ENCODE data around the gene GINS2.

The GINS2 gene

DNA sequence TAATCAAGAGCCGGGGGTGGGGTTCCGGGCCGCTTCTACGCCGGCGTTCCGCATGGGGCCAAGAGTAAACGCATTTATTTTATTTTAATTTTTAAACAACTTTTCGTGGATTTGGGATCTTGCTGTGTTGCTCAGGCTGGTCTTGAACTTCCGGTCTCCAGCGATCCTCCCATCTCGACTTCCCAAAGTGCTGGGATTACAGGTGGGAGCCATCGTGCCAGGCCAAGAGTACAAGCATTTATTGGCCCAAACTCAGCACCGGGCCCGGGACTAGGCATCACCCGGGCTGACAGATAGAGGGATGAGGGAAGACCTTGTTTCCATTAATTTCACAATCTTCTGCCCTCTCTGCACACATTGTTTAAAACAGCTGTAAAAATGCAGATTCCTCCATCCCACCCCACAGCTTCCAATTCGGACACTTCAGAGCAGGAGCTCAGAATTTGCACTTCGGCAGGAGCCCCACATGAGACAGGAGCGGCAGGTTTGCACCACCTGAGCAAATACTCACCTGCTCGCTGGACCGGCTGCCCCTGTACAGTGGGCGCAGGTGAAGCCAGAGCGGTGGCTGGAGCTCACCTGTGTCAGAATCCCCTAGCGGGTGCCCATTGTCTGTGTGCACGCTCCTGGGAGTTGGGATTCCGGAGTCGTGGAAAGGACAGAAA, 663 bp upstream of the GINS2 start:
- peaks cover 11% of the 10 kb centered on the region for H3K4me1 ChIP-seq
- H2AFZ ChIP-seq = peak overlapping the region; percentile 88
- H3K27me3 ChIP-seq (ENCODE audit: control insufficient read depth, insufficient read depth, low read length) = no peaks in the 10 kb centered on the region
- H3K36me3 ChIP-seq (ENCODE audit: control insufficient read depth, insufficient read depth, low read length) = no peaks in the 10 kb centered on the region
- peak overlapping the region; percentile 38 for H3K4me3 ChIP-seq (ENCODE audit: low read depth, low read length)
- no peak overlapping the region for H3K27ac ChIP-seq
- no peaks in the 10 kb centered on the region for H3K79me2 ChIP-seq
- H3K4me2 ChIP-seq (ENCODE audit: low read length) = peak overlapping the region; percentile 61
- H3K9me3 ChIP-seq (ENCODE audit: control insufficient read depth, low read length) = no peaks in the 10 kb centered on the region
- no peak overlapping the region for H3K9ac ChIP-seq
- TF ChIP-seq, protein P1, sequence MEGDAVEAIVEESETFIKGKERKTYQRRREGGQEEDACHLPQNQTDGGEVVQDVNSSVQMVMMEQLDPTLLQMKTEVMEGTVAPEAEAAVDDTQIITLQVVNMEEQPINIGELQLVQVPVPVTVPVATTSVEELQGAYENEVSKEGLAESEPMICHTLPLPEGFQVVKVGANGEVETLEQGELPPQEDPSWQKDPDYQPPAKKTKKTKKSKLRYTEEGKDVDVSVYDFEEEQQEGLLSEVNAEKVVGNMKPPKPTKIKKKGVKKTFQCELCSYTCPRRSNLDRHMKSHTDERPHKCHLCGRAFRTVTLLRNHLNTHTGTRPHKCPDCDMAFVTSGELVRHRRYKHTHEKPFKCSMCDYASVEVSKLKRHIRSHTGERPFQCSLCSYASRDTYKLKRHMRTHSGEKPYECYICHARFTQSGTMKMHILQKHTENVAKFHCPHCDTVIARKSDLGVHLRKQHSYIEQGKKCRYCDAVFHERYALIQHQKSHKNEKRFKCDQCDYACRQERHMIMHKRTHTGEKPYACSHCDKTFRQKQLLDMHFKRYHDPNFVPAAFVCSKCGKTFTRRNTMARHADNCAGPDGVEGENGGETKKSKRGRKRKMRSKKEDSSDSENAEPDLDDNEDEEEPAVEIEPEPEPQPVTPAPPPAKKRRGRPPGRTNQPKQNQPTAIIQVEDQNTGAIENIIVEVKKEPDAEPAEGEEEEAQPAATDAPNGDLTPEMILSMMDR (IDR thresholded peaks at IDR 0.05) = no peak

DNA sequence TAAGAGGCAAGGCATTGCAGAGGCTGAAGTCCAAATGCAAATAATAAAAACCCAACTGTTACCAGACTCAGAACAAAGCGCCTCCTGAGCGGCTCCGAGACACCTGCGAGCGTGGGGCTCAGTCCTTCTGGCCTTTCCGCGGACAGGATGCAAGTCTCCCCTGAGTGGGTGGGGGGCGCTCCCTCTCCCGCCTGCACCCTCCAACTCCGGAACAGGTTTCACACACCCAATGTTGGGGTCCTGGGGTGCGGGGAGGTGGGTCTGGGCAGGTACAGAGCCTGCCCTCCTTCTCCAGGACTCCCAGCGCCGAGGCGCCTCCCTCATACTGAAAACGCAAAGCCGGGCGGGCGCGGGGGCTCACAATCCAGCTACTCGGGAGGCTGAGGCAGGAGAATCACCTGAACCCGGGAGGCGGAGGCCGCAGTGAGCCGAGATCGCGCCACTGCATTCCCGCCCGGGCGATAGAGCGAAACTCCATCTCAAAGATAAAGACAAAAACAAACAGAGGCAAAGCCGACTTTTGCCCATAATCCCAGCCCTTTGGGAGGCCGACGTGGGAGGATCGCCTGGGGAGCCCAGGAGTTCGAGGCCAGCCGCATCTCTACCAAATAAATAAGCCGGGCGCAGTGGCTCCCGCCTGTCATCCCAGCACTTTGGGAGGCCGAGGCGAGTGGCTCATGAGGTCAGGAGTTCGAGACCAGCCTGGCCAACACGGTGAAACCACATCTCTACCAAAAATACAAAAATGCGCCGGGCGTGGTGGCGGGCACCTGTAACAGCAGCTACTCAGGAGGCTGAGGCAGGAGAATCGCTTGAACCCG, 893 bp downstream of the GINS2 start:
- TF ChIP-seq, protein P1 (IDR thresholded peaks at IDR 0.05) = no peak
- no peaks in the 10 kb centered on the region for H3K27me3 ChIP-seq (ENCODE audit: control insufficient read depth, insufficient read depth, low read length)
- no peak overlapping the region for H3K9ac ChIP-seq
- no peaks in the 10 kb centered on the region for H3K79me2 ChIP-seq
- H2AFZ ChIP-seq = peak overlapping the region; percentile 94
- H3K27ac ChIP-seq = no peak overlapping the region
- peak overlapping the region; percentile 61 for H3K4me2 ChIP-seq (ENCODE audit: low read length)
- H3K9me3 ChIP-seq (ENCODE audit: control insufficient read depth, low read length) = no peaks in the 10 kb centered on the region
- no peaks in the 10 kb centered on the region for H3K36me3 ChIP-seq (ENCODE audit: control insufficient read depth, insufficient read depth, low read length)
- H3K4me1 ChIP-seq = peaks cover 27% of the 10 kb centered on the region
- H3K4me3 ChIP-seq (ENCODE audit: low read depth, low read length) = peak overlapping the region; percentile 63

DNA sequence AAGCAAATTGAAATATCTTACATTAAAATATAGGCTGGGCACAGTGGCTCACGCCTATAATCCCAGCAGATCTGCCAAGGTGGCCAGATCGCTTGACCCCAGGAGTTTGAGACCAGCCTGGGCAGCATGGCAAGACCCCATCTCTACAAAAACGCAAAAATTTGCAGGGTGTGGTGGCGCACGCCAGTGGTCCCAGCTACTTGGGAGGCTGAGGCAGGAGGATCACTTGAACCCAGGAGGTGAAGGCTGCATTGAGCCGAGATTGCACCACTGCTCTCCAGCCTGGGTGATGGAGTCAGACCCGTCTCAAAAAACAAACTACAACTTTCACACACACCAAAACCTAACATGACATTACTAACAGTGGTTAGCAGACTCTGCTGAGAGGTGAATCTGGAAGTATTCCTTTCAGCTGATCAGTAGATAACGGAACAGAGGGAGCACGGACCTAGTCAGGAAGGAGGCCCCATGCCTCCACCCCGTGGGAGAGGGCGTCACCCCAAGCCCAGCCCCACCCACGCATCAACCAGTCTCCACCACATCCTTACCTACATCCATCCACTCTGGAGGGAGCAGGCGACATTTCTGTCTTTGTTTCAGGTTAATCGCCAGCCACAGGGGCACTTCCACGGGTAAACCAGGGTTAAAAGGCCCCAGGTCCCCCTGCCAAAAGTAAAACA, 1.7 kb downstream of the GINS2 start:
- no peak overlapping the region for H3K4me3 ChIP-seq (ENCODE audit: low read depth, low read length)
- no peak overlapping the region for H3K4me2 ChIP-seq (ENCODE audit: low read length)
- peaks cover 33% of the 10 kb centered on the region for H3K4me1 ChIP-seq
- no peaks in the 10 kb centered on the region for H3K9me3 ChIP-seq (ENCODE audit: control insufficient read depth, low read length)
- H3K27ac ChIP-seq = no peak overlapping the region
- no peaks in the 10 kb centered on the region for H3K79me2 ChIP-seq
- TF ChIP-seq, protein P1 (IDR thresholded peaks at IDR 0.05) = no peak
- H2AFZ ChIP-seq = no peak overlapping the region
- H3K36me3 ChIP-seq (ENCODE audit: control insufficient read depth, insufficient read depth, low read length) = no peaks in the 10 kb centered on the region
- H3K9ac ChIP-seq = no peak overlapping the region
- H3K27me3 ChIP-seq (ENCODE audit: control insufficient read depth, insufficient read depth, low read length) = no peaks in the 10 kb centered on the region

DNA sequence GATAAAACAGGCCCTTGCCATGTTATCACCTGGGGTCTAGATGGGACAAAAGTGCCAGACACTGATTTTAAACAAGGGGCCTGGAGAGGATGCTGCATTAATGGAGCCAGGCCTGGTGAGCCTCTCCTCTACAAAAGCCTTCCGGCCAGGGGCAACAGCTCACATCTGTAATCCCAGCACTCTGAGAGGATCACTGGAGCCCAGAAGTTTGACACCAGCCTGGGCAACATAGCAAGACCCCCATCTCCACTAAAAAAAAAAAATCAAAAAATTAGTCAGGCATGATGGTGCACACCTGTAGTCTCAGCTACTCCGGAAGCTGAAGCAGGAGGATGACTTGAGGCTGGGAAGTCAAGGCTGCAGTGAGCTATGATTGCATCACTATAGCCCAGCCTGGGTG, 3.5 kb downstream of the GINS2 start:
- Histone ChIP-seq H3K27me3 (ENCODE audit: control insufficient read depth, insufficient read depth, low read length) (no peaks in the 10 kb centered on the region), H3K36me3 (ENCODE audit: control insufficient read depth, insufficient read depth, low read length) (no peaks in the 10 kb centered on the region), H3K4me1 (peaks cover 46% of the 10 kb centered on the region), H3K4me2 (ENCODE audit: low read length) (no peak overlapping the region), H2AFZ (no peak overlapping the region), H3K4me3 (ENCODE audit: low read depth, low read length) (no peak overlapping the region), H3K27ac (no peak overlapping the region), H3K79me2 (no peaks in the 10 kb centered on the region), H3K9ac (no peak overlapping the region), H3K9me3 (ENCODE audit: control insufficient read depth, low read length) (no peaks in the 10 kb centered on the region)
- TF ChIP-seq, protein P1 (IDR thresholded peaks at IDR 0.05) = no peak
